Thyroid gland (tissue), 4 donors: ENCODE data around the gene ZBTB49. TPM values are rescaled to one million over a fixed set of nuclear protein-coding genes. Genes with fewer than 3 reads are reported as not detected.
"Not testable (repeated sequence)": the region's sequence is repeated elsewhere in the genome, so short reads cannot be mapped to it uniquely, and the experiment has no call there.

Experiments used
- DNase-seq, 2 donors: peaks; one replicate each; pipeline ENCODE4 v3.0.0-alpha.2; 2019
- H3K27ac ChIP-seq, 3 donors: fragments of 200-600 bp; sonication (generic); 1 replicate in 2 of 3; 2 replicates in 1 of 3; pipeline ENCODE4 v1.5.1; 2016 to 2019; ENCODE audit warnings: mild to moderate bottlenecking in 1 of 3, moderate library complexity in 1 of 3
- H3K27me3 ChIP-seq: fragments of 200-600 bp; sonication (generic); one replicate; pipeline ENCODE4 v1.5.1; 2019
- H3K36me3 ChIP-seq, 2 donors: fragments of 200-600 bp; sonication (generic); one replicate each; pipeline ENCODE4 v1.5.1; 2016 to 2019
- H3K4me1 ChIP-seq, 2 donors: fragments of 200-600 bp; sonication (generic); one replicate each; pipeline ENCODE4 v1.5.1; 2017 to 2019
- H3K4me3 ChIP-seq, 3 donors: fragments of 200-600 bp; sonication (generic); replicated peaks in 1 of 3; 1 replicate in 2 of 3; 2 replicates in 1 of 3; pipeline ENCODE4 v1.5.1; 2016; ENCODE audit warnings: mild to moderate bottlenecking in 1 of 3
- H3K9me3 ChIP-seq: fragments of 200-600 bp; sonication (generic); one replicate; pipeline ENCODE4 v1.5.1; 2017
- CTCF ChIP-seq, 6 experiments: fragments of 200-600 bp in 3 of 6; fragments of 450-650 bp in 3 of 6; sonication (generic) in 3 of 6; IDR thresholded peaks; one replicate each; pipeline ENCODE4 v1.5.1; 2016 to 2019; ENCODE audit warnings: antibody characterized with exemption in 6 of 6, mild to moderate bottlenecking in 2 of 6, inconsistent platforms in 1 of 6, moderate library complexity in 1 of 6
- POLR2A ChIP-seq, 2 donors: fragments of 450-650 bp; IDR thresholded peaks; one replicate each; pipeline ENCODE4 v1.6.1; 2017; ENCODE audit warnings: antibody characterized with exemption in 2 of 2, mild to moderate bottlenecking in 2 of 2, moderate library complexity in 1 of 2
- WGBS, 2 donors: methylation state at CpG; one replicate each; pipeline ENCODE4 v1.1.5; 2017; 5-methylcytosine and 5-hydroxymethylcytosine counted together
- intact Hi-C: fragments of 100-400 bp; cut with DNase I; formaldehyde crosslinking; loops from one replicate; pipeline ENCODE4 v1.15.1; 2023
- total RNA-seq, 4 donors: library from RNA; depleted of rRNA; stranded (reverse); fragments of >200 nt; gene quantifications; one replicate each; pipeline ENCODE4 v1.2.3, GENCODE V29; 2016

The ZBTB49 gene
- total RNA-seq, 4 donors from 2014 or later: 7.5 to 21.7 (median 9.2) TPM

- Histone ChIP-seq H3K4me3 (no peak overlapping the region), H3K9me3 (no peaks in the 10 kb centered on the region), H3K27ac (no peak overlapping the region), H3K36me3 (no peaks in the 10 kb centered on the region), H3K4me1 (no peaks in the 10 kb centered on the region), H3K27me3 (no peaks in the 10 kb centered on the region)
- intact Hi-C loops: loop anchor here (10.0 kb wide), 1 partner anchor 85 kb away; no protein-coding TSS in a partner anchor
- WGBS, 2 donors: 21 to 31% methylated on average over 19 to 21 of the region's 21 CpGs
- TF ChIP-seq CTCF (IDR thresholded peaks at IDR 0.05): no peak
- no peak for TF ChIP-seq POLR2A (IDR thresholded peaks at IDR 0.05)
- no peak for DNase-seq
These were observed 49.5 kb downstream of the ZBTB49 start for GRCh38 chr4:4339504-4340085.

GRCh38 chr4:4341861-4342650 is 52.0 kb downstream of the ZBTB49 start:
- Histone ChIP-seq H3K4me3 (no peak overlapping the region), H3K4me1 (no peaks in the 10 kb centered on the region), H3K27ac (no peak overlapping the region), H3K27me3 (no peaks in the 10 kb centered on the region), H3K36me3 (no peaks in the 10 kb centered on the region), H3K9me3 (no peaks in the 10 kb centered on the region)
- intact Hi-C loops: no loop called here
- WGBS, 2 donors: 86 to 91% methylated on average over 9 of the region's 9 CpGs
- TF ChIP-seq CTCF (IDR thresholded peaks at IDR 0.05): no peak
- TF ChIP-seq POLR2A (IDR thresholded peaks at IDR 0.05): no peak
- DNase-seq: no peak

DNA sequence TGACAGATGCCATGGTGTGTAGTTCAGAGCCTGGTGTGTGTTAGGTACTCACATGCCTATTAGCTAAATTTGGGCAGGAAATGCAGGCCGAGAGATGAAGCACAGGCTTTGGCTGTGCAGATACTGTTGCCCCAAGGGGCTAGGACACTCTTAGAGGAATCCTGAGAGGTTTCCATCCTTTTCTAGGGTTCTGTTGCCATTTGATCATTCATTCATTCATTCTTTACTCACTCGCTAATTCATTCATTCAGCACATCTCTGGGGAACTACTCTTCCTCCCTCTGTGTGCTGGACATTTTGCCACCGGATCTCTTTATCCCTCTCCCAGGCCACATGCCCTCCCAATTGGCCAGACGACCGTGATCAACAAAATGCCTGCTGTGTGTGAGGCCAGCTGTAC is 53.0 kb downstream of the ZBTB49 start:
- TF ChIP-seq CTCF (IDR thresholded peaks at IDR 0.05) (no peak), POLR2A (IDR thresholded peaks at IDR 0.05) (no peak)
- H3K27ac ChIP-seq: no peak overlapping the region
- intact Hi-C loops: no loop called here
- H3K36me3 ChIP-seq: no peaks in the 10 kb centered on the region
- no peaks in the 10 kb centered on the region for H3K4me1 ChIP-seq
- no peaks in the 10 kb centered on the region for H3K27me3 ChIP-seq
- H3K4me3 ChIP-seq: no peak overlapping the region
- 80 to 85% methylated on average over 5 of the region's 5 CpGs for WGBS, 2 donors
- no peaks in the 10 kb centered on the region for H3K9me3 ChIP-seq
- no peak for DNase-seq

GRCh38 chr4:4344915-4345527 is 55.0 kb downstream of the ZBTB49 start:
- no peak for TF ChIP-seq CTCF (IDR thresholded peaks at IDR 0.05)
- TF ChIP-seq POLR2A (IDR thresholded peaks at IDR 0.05): no peak
- Histone ChIP-seq H3K27me3 (no peaks in the 10 kb centered on the region), H3K4me3 (no peak overlapping the region), H3K9me3 (no peaks in the 10 kb centered on the region), H3K4me1 (no peaks in the 10 kb centered on the region), H3K27ac (no peak overlapping the region), H3K36me3 (no peaks in the 10 kb centered on the region)
- DNase-seq: no peak
- intact Hi-C loops: no loop called here
- WGBS, 2 donors: 90 to 92% methylated on average over 14 of the region's 14 CpGs

DNA sequence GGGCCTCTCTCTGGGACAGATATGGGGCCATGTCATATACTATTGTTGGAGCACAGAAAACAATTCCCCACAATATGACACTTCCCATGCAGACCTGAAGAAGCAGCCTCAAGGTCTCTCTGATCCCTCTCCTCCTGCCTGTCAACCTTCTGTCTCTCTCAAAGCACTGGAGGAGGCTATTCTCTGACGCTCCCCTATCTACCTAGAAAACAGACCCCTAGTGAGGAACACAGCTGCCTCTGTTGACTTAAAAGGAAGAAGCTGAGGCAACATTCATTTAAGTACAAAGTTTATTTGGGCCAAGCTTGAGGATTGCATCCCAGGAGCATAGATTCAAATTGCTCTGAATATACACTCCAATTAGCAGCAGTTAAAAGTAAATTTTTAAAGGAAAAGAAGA is 57.5 kb downstream of the ZBTB49 start:
- WGBS, 2 donors: 35 to 38% methylated on average over 1 of the region's 1 CpG
- Histone ChIP-seq H3K27me3 (no peaks in the 10 kb centered on the region), H3K36me3 (no peaks in the 10 kb centered on the region), H3K9me3 (no peaks in the 10 kb centered on the region), H3K4me1 (no peaks in the 10 kb centered on the region), H3K4me3 (no peak overlapping the region), H3K27ac (no peak overlapping the region)
- no peak for DNase-seq
- intact Hi-C loops: no loop called here
- TF ChIP-seq CTCF (IDR thresholded peaks at IDR 0.05): no peak
- TF ChIP-seq POLR2A (IDR thresholded peaks at IDR 0.05): no peak

- intact Hi-C loops, H3K36me3 ChIP-seq, H3K27me3 ChIP-seq, DNase-seq, H3K27ac ChIP-seq, H3K4me1 ChIP-seq, H3K4me3 ChIP-seq, H3K9me3 ChIP-seq: not testable (repeated sequence)
- 74 to 78% methylated on average over 9 of the region's 9 CpGs for WGBS, 2 donors
These were observed 58.5 kb downstream of the ZBTB49 start for GRCh38 chr4:4348585-4348984.
